Measurements from ENCODE around the gene PCDHGC5.

The PCDHGC5 gene

DNA sequence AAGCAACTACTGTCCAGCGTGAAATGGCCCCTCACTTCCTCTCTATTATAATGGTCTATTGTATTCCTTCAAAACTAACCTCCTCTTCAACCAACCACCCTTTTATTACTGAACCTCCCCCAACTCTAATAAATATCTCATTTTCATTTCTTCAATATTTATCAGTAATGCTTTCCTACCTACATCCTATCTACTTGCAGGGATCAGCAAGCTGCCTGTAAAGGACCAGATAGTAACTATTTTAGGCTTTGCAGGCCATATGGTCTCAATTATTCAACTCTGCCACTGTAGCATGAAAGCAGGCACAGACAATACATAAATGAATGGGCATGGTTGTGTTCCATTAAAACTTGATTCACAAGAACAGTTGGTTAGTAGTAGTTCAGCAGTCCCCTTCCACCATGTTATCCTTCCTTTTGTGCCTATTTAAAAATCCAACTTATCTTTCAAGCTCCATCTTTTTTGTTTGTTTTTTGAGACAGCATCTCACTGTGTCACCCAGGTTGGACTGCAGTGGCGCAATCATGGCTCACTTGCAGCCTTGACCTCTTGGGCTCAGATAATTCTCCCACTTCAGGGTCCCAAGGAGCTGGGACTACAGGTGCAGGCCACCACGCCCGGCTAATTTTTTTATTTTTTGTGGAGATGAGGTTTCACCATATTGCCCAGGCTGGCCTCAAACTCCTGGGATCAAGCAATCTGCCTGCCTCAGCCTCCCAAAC, 45.8 kb downstream of the PCDHGC5 start:
- no peak for DNase-seq

All from CD4-positive, alpha-beta T cell treated with Interleukin-12 subunit alpha and Interleukin-12 subunit beta, for 1 hour (primary cell).